ENCODE data around the gene KIN.
"Not testable (repeated sequence)": the region's sequence is repeated elsewhere in the genome, so short reads cannot be mapped to it uniquely, and the experiment has no call there.

The KIN gene, protein sequence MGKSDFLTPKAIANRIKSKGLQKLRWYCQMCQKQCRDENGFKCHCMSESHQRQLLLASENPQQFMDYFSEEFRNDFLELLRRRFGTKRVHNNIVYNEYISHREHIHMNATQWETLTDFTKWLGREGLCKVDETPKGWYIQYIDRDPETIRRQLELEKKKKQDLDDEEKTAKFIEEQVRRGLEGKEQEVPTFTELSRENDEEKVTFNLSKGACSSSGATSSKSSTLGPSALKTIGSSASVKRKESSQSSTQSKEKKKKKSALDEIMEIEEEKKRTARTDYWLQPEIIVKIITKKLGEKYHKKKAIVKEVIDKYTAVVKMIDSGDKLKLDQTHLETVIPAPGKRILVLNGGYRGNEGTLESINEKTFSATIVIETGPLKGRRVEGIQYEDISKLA

GRCh38 chr10:7787857-7788638 lies at the start of gene KIN, which contains the start of gene ATP5F1C:
Gene KIN (minus strand): TSS chr10:7787993. CDS start chr10:7787933, 60 bp downstream.
Gene ATP5F1C (plus strand): TSS chr10:7788177. CDS start chr10:7788208, 31 bp downstream.
- peak; percentile 97 for DNase-seq

DNA sequence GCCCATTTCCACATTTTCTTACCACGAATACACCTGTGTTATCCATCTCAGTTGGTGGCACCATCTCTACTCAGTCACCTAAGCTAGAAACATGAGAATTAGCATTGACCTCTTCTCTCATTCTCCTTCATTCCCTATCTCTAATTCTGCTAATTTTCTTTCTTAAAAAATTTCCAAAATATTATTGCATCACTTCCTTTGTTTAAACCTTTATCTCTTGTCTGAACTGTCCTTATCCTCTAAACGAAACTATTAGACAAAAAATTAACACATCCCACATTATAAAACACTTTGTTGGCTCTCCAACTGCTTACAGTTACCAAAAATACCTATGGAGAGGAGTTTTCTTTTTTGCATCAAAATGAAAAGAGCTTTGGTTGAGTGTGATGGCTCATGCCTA lies 48.8 kb upstream of the KIN start:
- no peak for DNase-seq

DNA sequence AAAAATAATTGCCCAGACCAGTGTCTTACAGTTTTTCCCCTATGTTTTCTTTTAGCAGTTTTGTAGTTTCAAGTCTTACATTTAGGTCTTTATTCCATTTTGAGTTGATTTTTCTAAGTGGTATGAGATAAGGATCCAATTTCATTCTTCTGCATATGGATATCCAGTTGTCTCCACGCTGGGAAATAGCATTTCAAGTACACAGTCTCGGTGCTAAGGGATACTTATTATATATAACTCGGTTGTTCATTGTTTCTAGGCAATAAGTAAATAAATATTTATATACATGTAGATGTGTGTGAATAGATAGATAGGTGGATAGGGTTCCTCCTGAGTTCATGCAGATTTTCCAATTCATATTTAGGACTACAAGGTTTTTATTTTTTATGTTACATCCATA lies 46.5 kb upstream of the KIN start:
- no peak for DNase-seq

DNA sequence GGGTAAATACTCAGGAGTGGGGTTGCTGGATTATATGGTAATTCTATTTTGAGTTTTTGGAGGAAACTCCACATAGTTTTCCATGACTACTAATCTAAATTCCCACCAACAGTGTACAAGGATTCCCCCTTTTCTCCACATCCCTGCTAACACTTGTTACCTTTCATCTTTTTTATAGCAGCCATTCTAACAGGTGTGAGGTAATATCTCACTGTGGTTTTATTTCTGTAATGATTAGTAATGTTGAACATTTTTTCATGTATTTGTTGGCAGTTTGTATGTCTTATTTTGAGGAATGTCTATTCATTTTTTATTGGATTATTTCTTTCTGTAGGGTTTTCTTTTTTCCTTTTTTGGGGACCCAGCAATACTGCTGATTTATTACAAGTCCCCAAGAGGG lies 45.4 kb upstream of the KIN start:
- no peak for DNase-seq

DNA sequence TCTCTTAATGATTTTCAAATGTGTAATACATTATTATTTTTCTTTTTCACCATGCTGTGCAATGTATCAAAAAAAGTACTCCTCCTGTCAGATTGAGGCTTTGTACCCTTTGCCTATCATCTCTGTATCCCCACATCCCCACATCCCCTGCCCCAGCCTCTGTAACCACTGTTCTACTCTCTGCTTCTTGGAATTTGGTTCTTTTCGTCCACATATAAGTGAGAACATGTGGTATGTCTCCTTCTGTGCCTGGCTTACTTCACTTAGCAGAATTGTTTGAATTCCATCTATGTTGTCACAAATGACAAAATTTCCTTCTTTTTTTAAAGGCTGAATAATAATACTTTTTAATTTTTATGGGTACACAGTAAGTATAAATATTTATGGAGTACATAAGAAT lies 44.3 kb upstream of the KIN start:
- no peak for DNase-seq

DNA sequence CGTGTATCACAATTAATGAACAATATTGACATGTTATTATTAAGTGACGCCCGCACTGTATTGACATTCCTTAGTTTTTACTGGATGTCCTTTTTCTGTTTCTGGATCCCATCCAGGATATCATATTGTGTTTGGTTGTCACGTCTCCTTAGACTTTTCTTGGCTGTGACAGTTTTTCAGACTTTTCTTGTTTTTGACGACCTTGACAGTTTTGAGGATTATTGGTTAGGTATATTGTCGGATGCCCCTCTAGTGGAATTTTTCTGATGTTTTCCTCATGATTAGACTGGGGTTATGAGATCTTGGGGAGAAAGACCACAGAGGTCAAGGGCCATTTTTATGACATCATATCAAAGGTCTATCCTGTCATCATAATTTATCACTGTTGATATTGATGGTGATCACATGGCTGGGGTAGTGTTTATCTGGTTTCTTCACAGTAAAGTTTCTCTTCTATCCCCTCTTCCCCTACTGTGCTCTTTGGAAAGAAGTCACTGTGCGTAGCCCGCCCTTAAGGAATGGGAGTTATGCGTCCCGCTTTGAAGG lies 41.6 kb upstream of the KIN start:
- DNase-seq: no peak

DNA sequence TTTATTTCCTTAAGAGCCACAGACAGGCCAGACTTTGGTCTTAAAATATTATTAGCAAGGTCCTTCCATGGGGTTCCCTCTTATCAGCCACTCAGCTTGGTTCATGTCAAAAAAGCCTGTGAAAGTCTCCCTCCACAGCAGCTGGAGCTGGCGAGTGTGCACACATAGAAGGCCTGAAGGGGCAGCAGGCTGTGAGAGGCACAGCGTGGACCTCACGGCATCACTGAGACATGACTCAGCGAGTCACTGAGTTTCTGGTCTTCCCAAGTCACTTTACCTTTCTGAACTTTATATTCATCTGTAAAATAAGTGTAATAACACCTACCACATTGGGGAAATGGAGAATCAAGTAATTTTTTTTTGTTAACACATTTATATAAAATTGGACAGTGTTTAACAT lies 39.2 kb upstream of the KIN start:
- DNase-seq: no peak

GRCh38 chr10:7824251-7824650 lies 36.5 kb upstream of the KIN start:
- DNase-seq: no peak

DNA sequence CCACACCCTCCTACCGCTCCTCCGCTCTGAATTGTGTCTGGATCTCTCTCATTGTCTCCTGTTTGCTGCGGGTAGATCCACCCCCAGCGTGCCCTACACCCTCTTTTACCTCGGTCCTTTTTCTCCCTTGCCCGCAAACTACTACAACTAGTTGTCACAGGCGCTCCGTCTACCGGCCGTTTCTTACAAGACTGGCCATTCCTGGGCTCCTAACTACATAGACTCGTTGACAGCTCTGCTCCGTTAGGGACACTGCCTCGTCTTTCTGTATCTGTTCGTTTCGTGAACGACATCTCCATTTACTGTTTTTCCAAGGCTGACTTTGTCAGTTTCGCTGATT lies 31.3 kb upstream of the KIN start:
- DNase-seq: peak; percentile 13

GRCh38 chr10:7818295-7819120 lies 30.7 kb upstream of the KIN start, which contains the start of gene TAF3:
Gene TAF3 (plus strand): TSS chr10:7818505. CDS start chr10:7818710, 205 bp downstream.
- peak; percentile 91 for DNase-seq

GRCh38 chr10:7817984-7818294 lies 30.1 kb upstream of the KIN start:
- no peak for DNase-seq

DNA sequence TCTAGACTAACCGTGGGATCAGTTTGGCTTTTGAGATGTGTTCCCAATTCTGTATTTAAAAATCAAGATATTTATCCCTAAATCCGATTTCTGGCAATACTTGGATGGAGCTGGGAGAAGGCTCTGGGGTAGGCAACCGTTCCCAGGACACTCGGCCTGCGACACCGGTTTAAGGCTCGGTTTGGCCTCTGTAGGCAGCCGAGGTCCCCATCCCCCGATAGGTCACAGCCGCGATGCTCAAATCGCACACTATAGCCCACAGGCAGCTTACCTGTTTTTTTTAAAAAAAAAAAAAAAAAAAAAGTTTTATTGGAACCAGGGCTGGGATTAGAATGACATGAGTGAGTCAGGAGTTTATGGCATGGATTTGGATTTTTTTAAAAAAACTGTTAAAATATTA lies 29.8 kb upstream of the KIN start:
- no peak for DNase-seq

DNA sequence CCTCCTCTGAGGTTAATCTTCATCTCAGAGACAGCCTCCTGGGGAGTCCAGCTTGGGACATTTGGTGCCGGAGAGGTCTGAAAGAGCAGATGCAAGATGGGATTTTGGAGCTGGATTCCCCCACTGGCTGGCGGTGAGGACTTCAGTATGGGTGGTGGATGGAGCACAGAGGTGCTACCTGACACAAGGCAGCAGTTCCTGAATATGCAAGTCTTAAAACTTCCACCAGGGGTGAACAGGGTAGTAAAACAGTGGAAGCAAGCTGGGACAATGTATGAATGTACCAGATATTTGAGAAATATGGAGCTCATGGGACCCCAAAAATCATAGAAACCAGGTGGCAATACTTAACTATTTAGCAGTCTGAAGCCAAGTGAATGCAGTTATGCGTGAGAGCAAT lies 25.7 kb upstream of the KIN start:
- DNase-seq: no peak

- DNase-seq: not testable (repeated sequence)
These were observed 23.9 kb upstream of the KIN start for GRCh38 chr10:7811743-7812142.

DNA sequence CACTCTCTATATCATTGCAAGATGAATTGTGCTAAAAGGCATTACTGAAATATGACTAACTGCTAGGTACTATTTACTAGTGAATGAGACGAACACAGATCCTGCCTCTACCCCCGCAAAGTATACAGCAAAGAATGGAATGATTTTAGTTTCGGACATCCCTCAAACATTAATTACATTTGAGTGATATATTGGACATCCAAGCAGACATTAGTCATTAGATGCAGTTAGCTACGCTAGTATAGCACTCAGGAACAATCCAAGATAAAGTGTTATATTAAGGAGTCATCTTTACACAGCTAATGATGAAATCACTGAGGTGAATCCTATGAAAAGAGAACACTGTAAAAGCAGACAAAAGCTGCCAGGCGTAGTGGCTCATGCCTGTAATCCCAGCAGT lies 23.2 kb upstream of the KIN start:
- DNase-seq: no peak

DNA sequence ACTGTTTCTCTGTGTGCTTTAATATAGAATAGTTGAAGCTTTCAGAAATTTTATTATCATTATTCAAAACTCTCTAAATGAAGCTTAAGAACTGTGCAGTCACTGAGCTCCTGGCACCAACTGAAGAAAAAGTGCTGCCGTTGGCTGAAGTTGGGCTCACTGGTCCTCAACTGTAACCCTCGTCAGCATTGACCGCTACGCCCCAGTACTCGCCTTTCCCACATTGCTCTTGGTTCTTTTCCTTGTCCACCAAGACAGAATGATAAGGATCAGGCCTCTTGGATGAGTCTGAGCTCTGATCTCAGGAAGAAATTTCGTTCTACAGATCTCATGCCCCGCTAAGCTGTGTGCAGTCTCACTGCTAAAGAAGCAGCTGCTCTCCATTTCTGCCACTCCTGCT lies 22.6 kb upstream of the KIN start:
- no peak for DNase-seq

DNA sequence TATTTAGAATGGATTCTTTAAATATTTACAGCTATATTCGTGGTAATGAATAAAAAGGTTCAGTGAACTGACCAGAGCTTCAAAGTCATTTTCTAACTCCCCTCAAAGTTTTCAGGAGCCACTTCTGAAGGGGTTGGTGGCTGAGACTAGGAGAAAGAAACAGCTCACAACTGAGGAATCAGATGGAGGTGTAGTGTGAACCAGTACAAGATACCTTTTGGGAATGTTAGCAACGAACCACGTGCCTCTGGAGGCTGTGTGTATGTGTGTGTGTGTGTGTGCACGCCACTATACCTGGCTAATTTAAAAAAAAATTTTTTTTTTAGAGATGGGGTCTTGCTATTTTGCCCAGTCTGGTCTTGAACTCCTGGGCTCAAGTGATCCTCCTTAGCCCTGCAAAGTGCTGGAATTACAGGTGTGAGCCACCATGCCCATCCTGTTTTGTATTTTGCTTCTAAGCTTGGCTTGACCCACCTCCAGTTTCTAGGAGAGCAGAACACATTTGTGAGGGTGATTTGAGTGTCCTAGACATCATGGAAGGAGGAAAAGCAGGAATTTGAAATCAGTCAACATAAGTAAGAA lies 21.0 kb upstream of the KIN start:
- DNase-seq: no peak

- no peak for DNase-seq
These were observed 16.9 kb upstream of the KIN start for GRCh38 chr10:7804741-7805140.

DNA sequence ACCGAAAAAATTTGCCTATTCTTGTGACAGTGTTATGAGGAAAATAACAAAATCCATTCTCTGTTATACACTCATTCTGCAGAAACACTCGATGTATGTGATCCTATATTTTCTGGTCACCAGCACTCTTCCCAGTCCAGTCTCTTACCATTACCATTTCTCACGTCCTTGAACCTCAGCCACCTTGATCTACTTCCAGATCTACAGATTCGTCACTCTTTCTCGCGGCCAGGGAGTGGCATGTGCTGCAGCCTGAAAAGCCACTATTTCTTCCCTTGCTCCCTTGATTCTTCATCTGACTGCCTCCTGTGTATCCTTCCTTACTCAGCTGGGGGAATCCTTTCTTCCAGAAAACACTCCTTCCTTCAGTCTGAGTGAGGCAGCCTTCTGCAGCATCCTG lies 16.4 kb upstream of the KIN start:
- DNase-seq: no peak

DNA sequence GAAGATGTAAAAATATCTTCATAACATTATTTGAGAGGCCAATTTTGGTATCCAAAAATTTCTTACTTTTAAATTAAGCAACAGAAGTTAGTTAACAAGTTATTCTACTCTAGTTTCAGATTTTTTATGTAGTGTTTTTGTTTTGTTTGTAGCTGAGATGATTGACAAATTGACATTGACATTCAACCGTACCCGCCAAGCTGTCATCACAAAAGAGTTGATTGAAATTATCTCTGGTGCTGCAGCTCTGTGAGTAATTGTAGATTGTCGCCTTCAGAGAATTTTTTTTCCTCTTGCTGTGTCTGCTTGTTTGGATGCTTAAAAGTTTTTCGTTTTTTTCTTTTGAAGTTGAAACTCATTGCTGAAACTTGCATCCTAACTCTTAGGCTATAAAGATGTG lies 14.8 kb upstream of the KIN start:
- DNase-seq: no peak

- DNase-seq: no peak
These were observed 9.8 kb upstream of the KIN start for GRCh38 chr10:7797582-7797981.

- DNase-seq: no peak
These were observed 7.8 kb upstream of the KIN start for GRCh38 chr10:7795605-7796004.
